NCI-H345 treated with DMSO at 0.1 percent for 48 hours (cell line): Measurements from ENCODE around the gene DKC1.
"Not testable (repeated sequence)": the region's sequence is repeated elsewhere in the genome, so short reads cannot be mapped to it uniquely, and the experiment has no call there.

Experiments
- DNase-seq: peaks from one replicate; lab custom pipeline; 2025; ENCODE audit not compliant: unreplicated experiment; lab: John Stamatoyannopoulos, UW

The DKC1 gene

DNA sequence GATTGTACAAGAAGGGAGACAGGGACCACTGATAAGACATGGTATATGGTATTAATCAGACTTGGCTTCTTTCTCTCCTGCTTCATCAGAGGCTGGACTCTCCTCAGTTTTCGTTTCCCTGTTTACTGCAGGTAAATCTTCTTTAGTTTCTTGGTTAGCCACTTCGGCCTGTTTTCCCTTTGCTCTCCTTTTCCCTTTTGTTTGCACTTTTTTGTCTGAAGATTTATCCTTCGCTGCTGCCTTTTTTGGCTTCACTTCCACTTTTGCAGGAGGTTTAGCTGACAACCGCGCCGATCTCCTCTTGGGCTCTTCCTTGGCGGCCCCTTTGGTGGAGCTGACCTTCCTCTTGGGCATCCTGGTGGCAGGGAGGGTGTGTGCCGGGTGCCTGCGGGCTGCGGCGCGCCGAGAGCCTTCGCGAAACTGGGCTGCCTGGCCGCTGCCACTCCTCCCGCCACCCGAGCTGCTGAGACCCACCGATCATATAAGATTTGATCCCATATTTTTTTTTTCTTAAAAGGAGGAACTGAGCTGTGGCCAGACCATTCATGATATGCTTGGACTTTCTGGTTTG lies 54.5 kb downstream of the DKC1 start:
- DNase-seq = not testable (repeated sequence)

GRCh38 chrX:154818916-154819770 lies 56.5 kb downstream of the DKC1 start:
- DNase-seq = no peak

GRCh38 chrX:154819771-154820341 lies 57.2 kb downstream of the DKC1 start:
- no peak for DNase-seq

DNA sequence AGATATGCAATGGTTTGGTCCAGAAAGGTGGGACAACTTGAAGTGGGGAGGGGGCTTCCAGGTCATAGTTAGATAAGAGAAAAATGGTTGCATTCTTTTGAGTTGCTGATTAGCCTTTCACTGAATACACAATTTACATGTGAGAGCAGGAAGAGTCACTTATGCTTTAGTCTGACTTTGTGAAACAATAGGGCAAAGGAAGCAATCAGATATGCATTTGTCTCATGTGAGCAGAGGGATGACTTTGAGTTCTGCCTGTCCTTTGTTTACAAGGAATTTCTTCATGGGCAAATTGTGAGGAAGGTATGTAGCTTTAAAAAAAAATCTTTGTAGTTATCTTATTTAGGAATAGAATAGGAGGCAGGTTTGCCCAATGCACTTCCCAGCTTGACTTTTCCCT lies 58.9 kb downstream of the DKC1 start:
- no peak for DNase-seq

DNA sequence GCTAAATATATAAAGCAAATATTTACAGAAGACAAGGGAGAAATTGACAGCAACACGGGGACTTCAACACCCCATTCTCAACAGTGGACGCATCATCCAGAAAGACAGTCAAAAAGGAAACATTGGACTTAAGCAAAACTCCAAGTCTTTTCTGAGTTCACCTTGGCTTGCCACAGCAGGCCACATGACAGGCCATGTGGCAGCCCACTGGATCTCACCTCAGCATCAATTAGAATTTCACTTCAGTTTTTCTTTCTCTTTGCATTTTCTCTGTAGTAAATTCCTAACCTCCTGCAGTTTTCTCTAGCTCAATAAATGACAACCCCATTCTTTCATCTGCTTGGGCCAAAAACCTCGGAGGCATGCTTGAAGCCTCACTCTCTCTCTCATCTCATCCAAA lies 59.4 kb downstream of the DKC1 start:
- DNase-seq = no peak

GRCh38 chrX:154824638-154825037 lies 62.0 kb downstream of the DKC1 start:
- DNase-seq = no peak

GRCh38 chrX:154825586-154825985 lies 62.9 kb downstream of the DKC1 start:
- not testable (repeated sequence) for DNase-seq
